HG03558 (cell line): ENCODE results near the gene RRM2.

Experiments used
- ATAC-seq: cut with Tn5 transposase; IDR thresholded peaks from one replicate; pipeline ENCODE4 v1.9.1; 2021; ENCODE audit warnings: moderate number of reproducible peaks; ENCODE audit not compliant: unreplicated experiment; ENCODE audit errors: extremely low read depth

RRM2 gene

GRCh38 chr2:10148268-10148667 lies 25.7 kb downstream of the RRM2 start:
- ATAC-seq = no peak

DNA sequence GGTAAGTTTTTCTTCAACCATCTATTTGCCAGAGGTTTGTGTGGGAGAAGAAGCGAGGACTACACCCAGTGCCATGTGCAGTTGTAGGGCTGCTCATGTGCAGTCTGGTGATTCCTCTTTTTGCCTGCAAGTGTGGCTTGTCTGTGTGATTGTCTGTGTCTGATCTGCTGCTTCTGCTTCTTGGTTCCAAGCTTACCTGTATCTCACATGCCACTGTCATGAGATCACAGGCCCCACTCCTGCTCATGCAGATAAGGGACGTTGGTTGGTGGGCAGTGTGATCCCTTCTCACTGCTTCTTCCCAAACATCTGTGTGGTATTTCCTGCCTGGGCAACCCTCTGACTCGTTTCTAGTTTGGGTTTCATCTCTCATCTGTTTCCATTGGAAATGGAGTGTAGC lies 27.1 kb downstream of the RRM2 start:
- ATAC-seq = no peak

DNA sequence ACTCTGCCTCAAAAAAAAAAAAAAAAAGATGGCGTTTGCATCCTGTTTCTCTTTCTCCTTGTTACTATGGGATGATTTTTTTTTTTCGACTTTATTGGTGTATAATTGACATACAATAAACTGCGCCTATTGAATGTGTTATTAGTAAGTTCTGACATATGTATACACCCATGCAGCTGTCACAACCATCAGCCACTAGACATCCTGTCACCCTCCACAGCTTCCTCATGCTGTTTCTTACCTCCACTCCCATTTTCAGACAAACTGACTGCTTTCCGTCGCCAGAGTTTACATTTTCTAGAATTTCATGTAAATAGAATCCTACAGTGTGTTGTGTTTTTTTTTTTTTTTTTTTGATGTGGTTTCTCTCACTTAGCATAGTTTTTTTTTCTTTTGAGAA lies 27.9 kb downstream of the RRM2 start:
- ATAC-seq = no peak

DNA sequence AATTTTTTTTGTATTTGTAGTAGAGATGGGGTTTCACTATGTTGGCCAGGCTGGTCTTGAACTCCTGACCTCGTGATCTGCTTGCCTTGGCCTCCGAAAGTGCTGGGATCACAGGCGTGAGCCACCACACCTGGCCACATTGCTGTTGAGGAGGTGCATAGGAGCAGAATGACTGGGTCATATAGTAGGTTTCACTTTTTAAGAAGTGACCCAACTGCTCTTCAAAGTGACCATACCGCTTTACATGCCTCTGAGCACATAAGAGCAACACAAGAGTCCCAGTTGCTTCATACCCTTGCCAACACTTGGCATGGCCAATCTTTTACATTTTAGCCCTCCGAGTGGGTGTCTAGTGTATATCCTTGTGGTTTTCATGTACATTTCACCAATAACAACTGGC lies 28.9 kb downstream of the RRM2 start:
- no peak for ATAC-seq

DNA sequence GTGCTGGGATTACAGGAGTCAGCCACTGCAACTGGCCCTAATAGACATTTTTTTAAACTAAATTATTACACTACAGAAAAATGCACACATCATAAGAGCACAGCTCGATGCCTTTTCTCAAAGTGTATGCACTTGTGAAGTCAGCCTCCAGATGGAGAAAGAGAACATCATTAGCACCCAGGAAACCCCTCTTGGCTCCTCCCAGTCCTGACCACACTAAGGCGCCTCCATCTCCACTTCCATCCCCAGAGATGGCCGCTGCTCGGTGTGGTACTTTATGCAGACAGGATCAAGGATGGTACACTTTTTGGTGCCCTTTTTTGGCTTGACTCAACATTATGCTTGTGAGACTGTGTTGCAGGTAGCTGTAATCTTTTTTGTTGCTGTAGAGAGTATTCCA lies 34.8 kb downstream of the RRM2 start:
- no peak for ATAC-seq

DNA sequence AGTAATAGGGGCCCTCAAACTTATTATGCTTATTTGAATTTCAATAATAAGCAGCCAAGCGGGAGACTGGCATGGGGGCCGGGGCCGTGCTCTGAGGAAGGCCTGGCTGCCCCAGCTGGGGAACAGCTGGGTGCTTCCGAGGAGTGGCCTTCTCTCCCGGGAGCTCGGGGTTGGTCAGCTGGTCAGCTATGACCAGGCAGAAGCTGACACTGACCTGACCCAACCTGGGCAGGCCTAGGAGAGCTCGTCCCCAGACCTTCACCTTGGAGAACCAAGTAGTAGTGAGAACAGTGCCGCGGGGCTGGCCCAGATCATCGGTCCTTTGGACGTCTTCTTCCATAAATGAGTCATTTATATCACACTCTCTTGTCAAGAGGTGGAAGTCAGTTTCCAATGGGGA lies 36.1 kb downstream of the RRM2 start:
- no peak for ATAC-seq

DNA sequence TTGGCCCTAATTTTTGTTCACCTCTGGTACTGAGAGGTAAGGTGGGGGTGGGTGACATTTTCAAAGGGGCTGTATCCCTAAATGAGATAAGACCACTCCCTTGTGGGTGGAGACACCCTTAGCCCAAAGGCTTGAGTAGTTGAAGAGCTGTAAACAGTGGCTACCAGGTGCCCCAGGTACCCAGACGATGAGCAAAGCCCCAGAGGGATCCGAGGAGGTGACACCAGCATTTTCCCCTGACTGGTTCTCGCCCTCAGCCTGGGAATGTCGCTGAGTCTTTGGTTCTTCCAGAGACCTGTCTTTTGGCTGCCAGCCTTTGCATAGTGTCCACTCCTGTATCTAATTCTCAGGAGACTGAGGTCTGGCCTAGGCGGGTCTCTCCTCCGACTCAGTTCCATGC lies 36.5 kb downstream of the RRM2 start:
- no peak for ATAC-seq

GRCh38 chr2:10159581-10160131 lies 37.1 kb downstream of the RRM2 start:
- ATAC-seq = no peak

DNA sequence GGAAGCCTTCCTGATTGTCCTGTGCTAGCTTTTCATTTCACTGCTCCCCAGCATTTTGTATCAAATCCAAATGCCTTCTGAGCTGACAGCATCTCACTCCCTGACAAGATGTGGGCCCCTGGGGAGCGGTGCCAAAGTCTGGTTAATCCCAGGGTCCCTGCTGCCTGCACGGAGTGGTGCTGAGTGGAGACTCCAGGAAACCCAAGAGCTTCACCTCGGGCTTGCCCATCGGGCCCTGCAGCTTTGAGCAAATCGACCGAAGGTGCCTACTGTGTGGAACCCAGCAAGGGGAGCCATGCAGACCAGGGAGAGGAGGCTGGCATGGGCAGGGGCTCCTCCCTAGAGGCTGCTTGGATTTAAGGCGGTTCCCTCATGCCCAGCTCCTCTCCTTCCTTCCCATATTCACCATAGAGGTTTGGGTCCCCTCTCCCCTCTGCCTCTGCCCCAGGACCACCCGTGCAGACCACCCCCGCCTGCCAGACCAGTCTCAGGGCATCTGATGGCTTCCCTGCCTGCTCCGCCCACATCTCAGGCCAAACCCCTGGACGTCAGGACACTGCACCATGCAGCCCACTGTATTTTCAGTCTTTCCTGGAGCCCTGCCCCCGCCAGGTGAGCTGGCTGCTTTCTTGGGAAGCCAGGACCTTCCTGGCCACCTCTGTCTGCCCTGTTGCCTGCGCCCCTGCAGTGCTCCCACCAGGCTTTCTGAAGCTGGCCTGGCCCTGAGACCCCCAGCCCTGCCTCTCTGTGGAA lies 37.8 kb downstream of the RRM2 start:
- ATAC-seq = no peak

DNA sequence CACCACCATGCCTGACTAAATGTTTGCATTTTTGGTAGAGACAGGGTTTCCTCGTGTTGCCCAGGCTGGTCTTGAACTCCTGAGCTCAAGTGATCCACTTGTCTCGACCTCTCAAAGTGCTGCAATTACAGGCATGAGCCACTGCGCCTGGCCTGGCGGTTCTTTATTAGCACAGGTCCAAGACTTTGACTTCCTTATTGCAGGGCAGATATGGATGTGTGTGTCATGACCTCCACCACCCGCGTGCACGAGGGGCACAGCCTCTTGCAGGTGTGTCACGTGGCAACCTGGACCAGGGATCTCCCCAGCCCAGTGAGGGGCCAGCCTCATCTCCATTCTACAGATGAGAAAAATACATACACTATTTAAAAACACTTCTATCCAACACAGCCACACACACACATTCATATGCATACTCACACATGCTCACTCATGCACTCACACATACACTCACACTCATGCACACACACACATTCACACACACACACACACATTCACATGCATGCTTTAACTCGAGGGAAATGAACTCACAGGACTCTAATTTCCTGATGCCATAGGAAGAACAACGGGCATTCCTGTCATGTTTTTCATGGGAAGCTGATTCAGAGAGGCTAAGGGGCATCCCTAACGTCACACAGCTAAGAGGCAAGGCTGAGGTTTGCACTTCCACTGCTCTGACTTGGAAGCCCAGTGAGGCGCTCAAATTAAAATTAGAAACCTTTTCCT lies 38.8 kb downstream of the RRM2 start:
- ATAC-seq = no peak

DNA sequence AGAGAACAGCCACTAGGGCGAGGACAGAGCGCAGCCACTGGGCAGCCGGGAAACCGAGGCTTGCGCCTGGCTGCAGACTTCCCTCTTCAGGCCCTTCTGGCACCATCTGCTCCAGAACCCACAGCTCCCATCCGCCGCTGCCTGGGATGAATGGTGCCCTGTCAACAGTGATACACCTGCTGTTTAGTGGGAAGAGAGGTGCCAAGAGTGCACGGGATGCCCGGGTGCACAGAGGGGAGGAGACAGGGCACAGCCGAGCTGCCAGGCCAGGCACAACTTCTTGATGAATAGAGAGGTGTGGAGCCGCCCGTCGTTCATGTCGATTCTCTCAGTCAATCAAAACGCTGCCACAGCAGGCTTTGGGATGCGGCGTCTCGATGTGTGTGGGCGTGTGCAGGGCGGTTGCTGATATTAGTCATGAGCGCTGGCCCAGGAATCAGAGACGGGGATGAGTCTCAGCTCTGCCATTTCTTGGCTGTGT lies 39.5 kb downstream of the RRM2 start:
- ATAC-seq = no peak

DNA sequence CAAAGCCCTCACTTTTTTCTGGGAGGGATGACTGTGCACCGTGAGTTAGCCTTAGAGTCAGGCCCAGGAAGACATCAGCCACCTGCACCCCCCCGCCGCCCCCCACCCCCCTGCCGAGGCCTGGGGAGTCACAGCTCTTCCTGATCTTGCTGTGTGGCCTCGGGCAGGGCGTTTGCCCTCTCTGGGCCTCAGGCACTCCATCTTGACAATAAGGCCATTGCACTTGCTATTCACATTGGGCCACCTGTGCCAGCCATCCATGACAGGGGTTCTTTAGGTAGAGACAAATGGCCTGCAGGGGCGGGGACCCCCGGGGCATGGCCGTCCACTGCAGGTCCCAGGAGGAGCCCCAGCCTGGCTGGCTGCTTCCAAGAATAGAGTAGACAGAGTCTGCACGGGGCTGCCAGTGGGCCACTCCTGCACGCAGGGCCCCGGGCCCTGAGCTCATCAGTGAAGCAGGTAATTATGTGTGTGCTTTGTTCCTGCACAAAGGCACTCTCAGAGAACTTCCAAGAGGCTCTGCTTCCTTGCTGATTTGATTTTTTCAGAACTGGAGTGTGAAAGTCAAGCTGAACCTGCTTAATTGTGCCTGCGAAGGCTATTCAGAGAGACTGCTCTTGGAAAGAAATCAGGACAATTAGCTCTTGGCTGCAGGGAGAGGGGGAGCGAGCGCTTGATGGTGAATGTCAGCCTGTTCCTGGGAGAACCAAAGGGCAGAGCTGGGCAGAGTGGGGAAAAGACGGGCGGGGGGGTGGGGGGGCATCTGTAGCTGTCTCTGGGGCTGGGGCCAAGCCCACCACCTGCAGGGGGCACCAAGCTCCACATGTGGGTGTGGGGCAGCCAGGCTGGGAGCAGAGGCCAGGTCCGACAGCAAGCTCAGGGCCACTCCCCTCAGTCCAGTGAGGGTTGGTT lies 40.3 kb downstream of the RRM2 start:
- no peak for ATAC-seq

- ATAC-seq = no peak
Observed at GRCh38 chr2:10163498-10164486, 41.3 kb downstream of the RRM2 start.

DNA sequence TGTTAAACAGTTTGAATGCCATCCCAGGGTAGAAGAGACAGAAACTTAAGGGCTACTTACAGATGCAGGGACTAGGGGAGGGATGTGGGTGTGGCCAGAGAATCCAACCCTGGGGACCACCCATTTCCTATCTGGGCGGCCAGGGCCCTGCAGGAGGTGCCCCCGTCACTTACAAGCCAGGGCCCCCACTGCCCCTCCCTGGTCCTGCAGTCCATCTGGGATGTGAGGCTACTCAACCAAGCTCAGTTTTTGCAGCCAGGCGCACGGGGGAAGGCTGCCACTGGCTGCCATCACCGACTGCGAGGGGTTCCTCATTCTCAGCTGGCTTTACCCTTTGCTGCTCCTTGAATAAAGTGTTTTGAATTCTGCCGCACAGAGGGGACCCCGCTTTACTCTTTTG lies 42.1 kb downstream of the RRM2 start:
- no peak for ATAC-seq

- no peak for ATAC-seq
Observed at GRCh38 chr2:10165282-10165681, 42.7 kb downstream of the RRM2 start.

DNA sequence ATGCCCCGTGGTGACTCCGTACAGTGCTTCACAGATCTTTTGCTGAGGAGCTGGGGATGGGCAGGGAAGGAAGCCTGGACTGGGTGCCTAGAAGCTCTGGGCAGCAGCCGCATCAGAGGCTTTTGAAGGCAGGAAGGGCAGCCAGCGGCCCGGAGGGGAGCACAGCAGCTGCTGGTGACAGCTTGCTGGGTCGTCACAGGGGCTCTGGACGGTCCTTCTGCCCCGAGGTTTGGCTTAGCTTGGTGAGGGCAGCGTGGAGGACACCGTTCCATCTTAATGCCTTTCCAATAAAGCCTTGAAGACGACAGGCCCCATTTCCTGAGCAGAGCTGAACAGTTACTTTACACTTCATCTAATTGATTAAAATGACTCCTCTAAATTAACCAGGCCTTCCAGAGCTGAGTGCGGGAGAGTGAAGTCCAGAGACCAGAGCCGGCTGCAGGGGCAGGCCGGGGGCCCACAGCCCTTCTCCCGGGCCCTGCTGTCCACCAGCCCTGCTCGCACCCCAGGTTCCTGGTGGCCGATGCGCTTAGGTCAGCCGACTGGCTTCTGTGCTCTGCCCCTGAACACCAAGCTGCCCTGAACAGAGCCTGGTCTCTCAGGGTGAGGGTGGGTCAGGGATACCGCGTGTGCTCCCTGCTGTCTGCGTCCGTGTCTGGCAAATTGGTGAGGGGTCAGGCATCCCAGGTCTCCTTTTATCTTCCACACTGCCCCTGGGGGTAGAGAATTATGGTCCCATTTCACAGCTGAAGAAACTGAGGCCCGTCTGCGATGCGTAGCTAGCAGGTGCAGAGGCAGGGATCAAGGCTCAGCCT lies 43.5 kb downstream of the RRM2 start:
- ATAC-seq = no peak

- ATAC-seq = no peak
Observed at GRCh38 chr2:10166676-10167292, 44.2 kb downstream of the RRM2 start.

DNA sequence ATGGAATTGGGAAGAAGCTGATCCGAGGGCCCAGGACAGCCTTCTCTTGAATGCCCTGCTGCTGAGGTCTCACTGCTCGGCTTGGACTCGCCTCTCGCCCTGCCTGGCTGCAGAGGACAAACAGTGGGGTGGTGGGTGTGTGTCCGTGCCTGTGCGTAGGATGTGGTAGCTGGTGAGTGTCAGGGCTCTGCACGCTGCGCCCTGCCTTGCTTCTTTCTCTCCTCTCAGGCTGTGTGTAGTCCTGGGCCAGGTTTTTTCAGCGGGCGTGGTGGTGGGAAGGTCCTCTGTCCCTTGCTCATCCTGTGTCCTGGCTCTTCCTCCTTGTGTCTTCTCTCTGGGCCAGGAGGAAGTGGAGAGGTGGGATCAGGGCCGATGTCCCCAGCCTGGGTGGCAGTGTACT lies 44.8 kb downstream of the RRM2 start:
- ATAC-seq = no peak
